Endothelial cell of umbilical vein (primary cell): ENCODE measurements around the gene TBXT. TPM values are rescaled to one million over a fixed set of nuclear protein-coding genes. Genes with fewer than 3 reads are reported as not detected.

ENCODE experiments used
- BruUV-seq: library from RNA; stranded (reverse); fragments of 400-500 nt; replicated peaks from 2 replicates; lab custom pipeline; 2021; lab: Mats Ljungman, UMichigan
- CTCF ChIA-PET: fragments of 300-600, 350-600 bp; sonication (Branson Sonifier 250); formaldehyde crosslinking; loops from one replicate; lab custom pipeline; 2021; ENCODE audit warnings: antibody characterized with exemption, inconsistent platforms; lab: Charles Lee
- POLR2A ChIA-PET: fragments of 300-600, 350-600 bp; sonication (Branson Sonifier 250); formaldehyde crosslinking; loops from one replicate; lab custom pipeline; 2021; ENCODE audit warnings: antibody characterized with exemption, inconsistent platforms; lab: Charles Lee
- DNase-seq: peaks from one replicate; pipeline ENCODE4 v3.0.0-alpha.2; 2011; ENCODE audit warnings: low read depth, low spot score
- FAIRE-seq: peaks from 2 replicates; lab custom pipeline; 2011; peaks lifted over from hg19 to GRCh38; lab: Jason Lieb, UNC
- H2AFZ ChIP-seq: 2 replicates; pipeline ENCODE4 v1.6.0; 2012; ENCODE audit warnings: low read depth, low read length, control low read depth, inconsistent platforms
- H3K27ac ChIP-seq: 2 replicates; pipeline ENCODE4 v1.5.1; 2011; ENCODE audit warnings: low read depth, mild to moderate bottlenecking, control low read depth, low read length, moderate library complexity; ENCODE audit not compliant: insufficient read depth
- H3K27me3 ChIP-seq, 2 experiments: 2 replicates each; pipeline versions ENCODE4 v1.6.0 to v1.6.1; 2011; ENCODE audit warnings: low read length in 2 of 2, mixed read lengths in 1 of 2; ENCODE audit not compliant: control insufficient read depth in 2 of 2, insufficient read depth in 2 of 2
- H3K36me3 ChIP-seq, 2 experiments: 2 replicates in 1 of 2; 3 replicates in 1 of 2; pipeline ENCODE4 v1.5.1; 2011; ENCODE audit warnings: low read length in 2 of 2, mild to moderate bottlenecking in 1 of 2, moderate library complexity in 1 of 2; ENCODE audit not compliant: control insufficient read depth in 2 of 2, insufficient read depth in 2 of 2; ENCODE audit errors: extremely low read depth in 1 of 2
- H3K4me1 ChIP-seq: 3 replicates; pipeline ENCODE4 v1.5.1; 2011; ENCODE audit warnings: mild to moderate bottlenecking, low read length; ENCODE audit not compliant: control insufficient read depth, insufficient read depth; ENCODE audit errors: extremely low read depth
- H3K4me2 ChIP-seq: 2 replicates; pipeline ENCODE4 v1.6.1; 2011; ENCODE audit warnings: low read length, control low read depth, mixed read lengths; ENCODE audit not compliant: insufficient read depth
- H3K4me3 ChIP-seq, 3 experiments: fragments of 200-600 bp in 1 of 3; sonication (generic), shearing (Covaris generic) in 1 of 3; replicated peaks in 1 of 3; 2 replicates each; pipeline ENCODE4 v1.5.1; 2011 to 2016; ENCODE audit warnings: control low read depth in 3 of 3, low read length in 3 of 3, mild to moderate bottlenecking in 2 of 3, inconsistent platforms in 1 of 3, low read depth in 1 of 3, moderate library complexity in 1 of 3; ENCODE audit not compliant: insufficient read depth in 1 of 3
- H3K79me2 ChIP-seq: 2 replicates; pipeline ENCODE4 v1.6.0; 2012; ENCODE audit warnings: low read length, inconsistent platforms; ENCODE audit not compliant: control insufficient read depth, insufficient read depth
- H3K9ac ChIP-seq: replicated peaks from 2 replicates; pipeline ENCODE3; 2011; ENCODE audit warnings: low read length, control low read depth; ENCODE audit not compliant: insufficient read depth; ENCODE audit errors: extremely low read depth
- H3K9me1 ChIP-seq: replicated peaks from 3 replicates; pipeline ENCODE4 v1.6.0; 2011; ENCODE audit warnings: mild to moderate bottlenecking, low read length; ENCODE audit not compliant: control insufficient read depth, insufficient read depth; ENCODE audit errors: extremely low read depth
- H3K9me3 ChIP-seq: replicated peaks from 2 replicates; pipeline ENCODE4 v1.5.1; 2012; ENCODE audit warnings: low read length, inconsistent platforms; ENCODE audit not compliant: control insufficient read depth, insufficient read depth
- H4K20me1 ChIP-seq: replicated peaks from 2 replicates; pipeline ENCODE3; 2011; ENCODE audit warnings: mild to moderate bottlenecking, low read length; ENCODE audit not compliant: control insufficient read depth, insufficient read depth; ENCODE audit errors: extremely low read depth
- EZH2 ChIP-seq: IDR thresholded peaks from 2 replicates; pipeline ENCODE4 v1.6.1; 2012; ENCODE audit warnings: borderline replicate concordance, low read depth, mild to moderate bottlenecking, moderate library complexity, low read length, inconsistent platforms; ENCODE audit not compliant: severe bottlenecking
- FOS ChIP-seq: IDR thresholded peaks from 2 replicates; pipeline ENCODE4 v1.6.1; 2011; ENCODE audit warnings: mild to moderate bottlenecking, low read length, moderate library complexity, borderline replicate concordance; ENCODE audit not compliant: insufficient read depth
- GATA2 ChIP-seq: IDR thresholded peaks from 2 replicates; pipeline ENCODE4 v1.7.0; 2011; ENCODE audit warnings: low read depth, mild to moderate bottlenecking, moderate library complexity, mixed read lengths, low read length; ENCODE audit not compliant: insufficient read length, insufficient read depth
- JUN ChIP-seq: IDR thresholded peaks from 2 replicates; pipeline ENCODE4 v1.6.1; 2011; ENCODE audit warnings: borderline replicate concordance, low read depth; ENCODE audit not compliant: insufficient read length, insufficient read depth
- MYC ChIP-seq: IDR thresholded peaks from one replicate; pipeline ENCODE4 v1.6.1; 2011; ENCODE audit warnings: mild to moderate bottlenecking, low read depth, low read length
- POLR2A ChIP-seq: IDR thresholded peaks from 2 replicates; pipeline ENCODE4 v1.6.1; 2012; ENCODE audit warnings: low read depth, mild to moderate bottlenecking, control low read depth, low read length
- POLR2AphosphoS5 ChIP-seq: IDR thresholded peaks from 2 replicates; pipeline ENCODE4 v1.6.1; 2012; ENCODE audit warnings: low read depth, mild to moderate bottlenecking, control low read depth, low read length, moderate library complexity; ENCODE audit not compliant: insufficient read depth
- dilution Hi-C: fragments of 300-500 bp; cut with MboI; formaldehyde crosslinking; loops from one replicate; pipeline ENCODE4 v1.15.0; 2019; ENCODE audit warnings: low sequenced_read_pairs; ENCODE audit not compliant: extremely low pct_ligation_motif_present
- intact Hi-C: fragments of 100-400 bp; cut with micrococcal nuclease; formaldehyde crosslinking; loops from one replicate; pipeline ENCODE4 v1.10.0; 2022
- polyA plus RNA-seq, 4 experiments: library from polyadenylated mRNA; depleted of rRNA in 3 of 4; stranded (reverse) in 3 of 4; unstranded in 1 of 4; fragments of >200 nt; gene quantifications; 2 replicates each; pipeline versions ENCODE4 v1.2.1 to v1.2.3, GENCODE V29; 2011 to 2012; ENCODE audit warnings: missing spikeins in 1 of 4
- total RNA-seq: library from RNA; stranded (reverse); gene quantifications from 2 replicates; pipeline ENCODE4 v1.2.3, GENCODE V29; 2021
- TF ChIP-seq, protein P1 (sequence below), 2 donors: IDR thresholded peaks; 1 replicate in 1 of 2; 2 replicates in 1 of 2; pipeline ENCODE4 v1.5.1; 2011; ENCODE audit warnings: low read length in 2 of 2, mild to moderate bottlenecking in 2 of 2, moderate library complexity in 2 of 2, control low read depth in 1 of 2, inconsistent platforms in 1 of 2, low read depth in 1 of 2; ENCODE audit not compliant: insufficient read depth in 1 of 2; ENCODE audit errors: extremely low read depth in 1 of 2
- TF ChIP-seq, protein P2 (sequence below): IDR thresholded peaks from 2 replicates; pipeline ENCODE4 v1.6.1; 2011; ENCODE audit not compliant: insufficient read depth, insufficient read length

The TBXT gene
- total and polyA plus RNA-seq, 2 donors (not counting 3 experiments of a cell fraction or from before 2014, with no cell fraction given) = not detected

DNA sequence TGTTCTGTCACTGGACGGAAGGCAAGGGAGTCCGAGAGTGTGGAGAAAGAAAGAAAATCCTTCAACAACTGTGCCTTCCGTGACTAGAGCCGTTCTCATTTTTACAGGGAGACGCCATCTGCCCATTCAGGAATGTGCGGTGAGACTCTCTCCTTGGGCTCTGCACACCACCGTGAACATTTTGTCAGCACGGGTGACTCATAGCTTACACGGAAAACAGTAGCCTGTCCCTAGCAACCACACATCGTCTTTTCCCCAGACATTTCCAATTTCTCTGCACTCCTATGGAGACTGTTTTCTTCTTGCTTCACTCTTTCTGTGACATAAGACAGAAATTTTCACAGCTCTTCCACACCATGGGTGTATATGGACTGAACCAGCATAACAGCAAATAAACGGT lies 55.1 kb downstream of the TBXT start:
- CTCF ChIA-PET = no interaction called here
- Histone ChIP-seq H2AFZ (no peak overlapping the region), H3K4me2 (no peak overlapping the region)

More for the DNA sequence above, 55.1 kb downstream of the TBXT start:
- H3K4me3 ChIP-seq = no peak overlapping the region
- no peaks in the 10 kb centered on the region for H3K79me2 ChIP-seq
- no TSS peak for BruUV-seq
- intact Hi-C loops (no loop called here), dilution Hi-C loops (no loop called here)
- H3K27me3 ChIP-seq = no peaks in the 10 kb centered on the region
- no peak overlapping the region for H3K9ac ChIP-seq
- H3K4me1 ChIP-seq = no peaks in the 10 kb centered on the region
- POLR2A ChIA-PET = no interaction called here
- H3K9me3 ChIP-seq = no peaks in the 10 kb centered on the region
- H3K27ac ChIP-seq = no peak overlapping the region
- no peaks in the 10 kb centered on the region for H3K36me3 ChIP-seq
- TF ChIP-seq, protein P1, sequence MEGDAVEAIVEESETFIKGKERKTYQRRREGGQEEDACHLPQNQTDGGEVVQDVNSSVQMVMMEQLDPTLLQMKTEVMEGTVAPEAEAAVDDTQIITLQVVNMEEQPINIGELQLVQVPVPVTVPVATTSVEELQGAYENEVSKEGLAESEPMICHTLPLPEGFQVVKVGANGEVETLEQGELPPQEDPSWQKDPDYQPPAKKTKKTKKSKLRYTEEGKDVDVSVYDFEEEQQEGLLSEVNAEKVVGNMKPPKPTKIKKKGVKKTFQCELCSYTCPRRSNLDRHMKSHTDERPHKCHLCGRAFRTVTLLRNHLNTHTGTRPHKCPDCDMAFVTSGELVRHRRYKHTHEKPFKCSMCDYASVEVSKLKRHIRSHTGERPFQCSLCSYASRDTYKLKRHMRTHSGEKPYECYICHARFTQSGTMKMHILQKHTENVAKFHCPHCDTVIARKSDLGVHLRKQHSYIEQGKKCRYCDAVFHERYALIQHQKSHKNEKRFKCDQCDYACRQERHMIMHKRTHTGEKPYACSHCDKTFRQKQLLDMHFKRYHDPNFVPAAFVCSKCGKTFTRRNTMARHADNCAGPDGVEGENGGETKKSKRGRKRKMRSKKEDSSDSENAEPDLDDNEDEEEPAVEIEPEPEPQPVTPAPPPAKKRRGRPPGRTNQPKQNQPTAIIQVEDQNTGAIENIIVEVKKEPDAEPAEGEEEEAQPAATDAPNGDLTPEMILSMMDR (IDR thresholded peaks at IDR 0.05; ENCODE audit: extremely low read depth in 1 of 2, insufficient read depth in 1 of 2, low read depth in 1 of 2, low read length in 2 of 2) = no peak
- TF ChIP-seq POLR2A = no peak
- no peak for TF ChIP-seq JUN
- TF ChIP-seq POLR2AphosphoS5 = no peak
- no peak for TF ChIP-seq MYC
- TF ChIP-seq, protein P2, sequence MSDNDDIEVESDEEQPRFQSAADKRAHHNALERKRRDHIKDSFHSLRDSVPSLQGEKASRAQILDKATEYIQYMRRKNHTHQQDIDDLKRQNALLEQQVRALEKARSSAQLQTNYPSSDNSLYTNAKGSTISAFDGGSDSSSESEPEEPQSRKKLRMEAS = no peak
- TF ChIP-seq EZH2 = no peak
- no peak for TF ChIP-seq FOS
- TF ChIP-seq GATA2 = no peak
- no peaks in the 10 kb centered on the region for H3K9me1 ChIP-seq
- H4K20me1 ChIP-seq = no peaks in the 10 kb centered on the region
- no peak for FAIRE-seq
- DNase-seq = no peak
